Keratinocyte (primary cell): ENCODE results near the gene EIF5A2. TPM values are rescaled to one million over a fixed set of nuclear protein-coding genes. Genes with fewer than 3 reads are reported as not detected.
A peak's percentile ranks its signal among the peaks of the same experiment; 100 is the strongest.

Experiments
- DNase-seq: peaks from one replicate; pipeline ENCODE4 v3.0.0-alpha.2; 2011; ENCODE audit warnings: low read depth, missing footprints, low spot score
- FAIRE-seq: peaks from 2 replicates; lab custom pipeline; 2011; peaks lifted over from hg19 to GRCh38; lab: Jason Lieb, UNC
- H2AFZ ChIP-seq: 2 replicates; pipeline ENCODE4 v1.6.0; 2012; ENCODE audit warnings: low read length, control low read depth, inconsistent platforms; ENCODE audit not compliant: control insufficient read depth
- H3K27ac ChIP-seq: 2 replicates; pipeline ENCODE4 v1.5.1; 2011; ENCODE audit warnings: low read length; ENCODE audit not compliant: control insufficient read depth, insufficient read depth
- H3K27me3 ChIP-seq: 3 replicates; pipeline ENCODE4 v1.6.0; 2011; ENCODE audit warnings: low read length; ENCODE audit not compliant: control insufficient read depth, insufficient read depth; ENCODE audit errors: extremely low read depth
- H3K36me3 ChIP-seq, 2 experiments: 2 replicates in 1 of 2; 3 replicates in 1 of 2; pipeline ENCODE4 v1.5.1; 2011; ENCODE audit warnings: low read length in 2 of 2, mild to moderate bottlenecking in 1 of 2; ENCODE audit not compliant: control insufficient read depth in 2 of 2, insufficient read depth in 2 of 2; ENCODE audit errors: extremely low read depth in 1 of 2
- H3K4me1 ChIP-seq: 3 replicates; pipeline ENCODE4 v1.5.1; 2011; ENCODE audit warnings: low read length; ENCODE audit not compliant: control insufficient read depth, insufficient read depth; ENCODE audit errors: extremely low read depth
- H3K4me2 ChIP-seq: 3 replicates; pipeline ENCODE4 v1.6.0; 2011; ENCODE audit warnings: low read depth, low read length; ENCODE audit not compliant: control insufficient read depth, insufficient read depth; ENCODE audit errors: extremely low read depth
- H3K4me3 ChIP-seq, 3 experiments: fragments of 200-600 bp in 1 of 3; sonication (generic) in 1 of 3; 2 replicates in 2 of 3; 3 replicates in 1 of 3; pipeline ENCODE4 v1.5.1; 2011 to 2016; ENCODE audit warnings: low read length in 3 of 3, mild to moderate bottlenecking in 3 of 3, control low read depth in 2 of 3, inconsistent platforms in 1 of 3, low read depth in 1 of 3, mixed read lengths in 1 of 3, mixed run types in 1 of 3, moderate library complexity in 1 of 3; ENCODE audit not compliant: control insufficient read depth in 2 of 3, insufficient read depth in 2 of 3; ENCODE audit errors: extremely low read depth in 1 of 3
- H3K79me2 ChIP-seq: 2 replicates; pipeline ENCODE4 v1.6.0; 2012; ENCODE audit warnings: low read length; ENCODE audit not compliant: control insufficient read depth, insufficient read depth
- H3K9ac ChIP-seq: 3 replicates; pipeline ENCODE4 v1.6.0; 2011; ENCODE audit warnings: low read length; ENCODE audit not compliant: control insufficient read depth, insufficient read depth; ENCODE audit errors: extremely low read depth
- H3K9me1 ChIP-seq: 3 replicates; pipeline ENCODE4 v1.6.0; 2011; ENCODE audit warnings: low read length; ENCODE audit not compliant: control insufficient read depth, insufficient read depth; ENCODE audit errors: extremely low read depth
- H3K9me3 ChIP-seq: 2 replicates; pipeline ENCODE4 v1.5.1; 2012; ENCODE audit warnings: low read depth, low read length; ENCODE audit not compliant: control insufficient read depth
- H4K20me1 ChIP-seq: 3 replicates; pipeline ENCODE4 v1.6.0; 2011; ENCODE audit warnings: low read length; ENCODE audit not compliant: control insufficient read depth, insufficient read depth; ENCODE audit errors: extremely low read depth
- CTCF ChIP-seq, 3 experiments: IDR thresholded peaks in 1 of 3; conservative IDR thresholded peaks in 1 of 3; optimal IDR thresholded peaks in 1 of 3; 2 replicates in 2 of 3; 3 replicates in 1 of 3; pipeline versions ENCODE3 to v1.5.1; 2011; ENCODE audit warnings: low read length in 3 of 3, mild to moderate bottlenecking in 3 of 3, moderate library complexity in 2 of 3, control low read depth in 1 of 3, inconsistent platforms in 1 of 3; ENCODE audit not compliant: insufficient read depth in 2 of 3; ENCODE audit errors: extremely low read depth in 1 of 3
- EZH2 ChIP-seq: IDR thresholded peaks from one replicate; pipeline ENCODE4 v1.6.1; 2012; ENCODE audit warnings: inconsistent platforms, mild to moderate bottlenecking, low read length, moderate library complexity
- dilution Hi-C: fragments of 300-500 bp; cut with MboI; formaldehyde crosslinking; loops from one replicate; pipeline ENCODE4 v1.7.0; 2020; ENCODE audit warnings: low sequenced_read_pairs; ENCODE audit not compliant: extremely low pct_ligation_motif_present
- polyA plus RNA-seq, 5 experiments: library from polyadenylated mRNA; depleted of rRNA in 3 of 5; stranded (reverse) in 3 of 5; stranded (forward) in 1 of 5; unstranded in 1 of 5; fragments of >200 nt; gene quantifications; 1 replicate in 1 of 5; 2 replicates in 3 of 5; 3 replicates in 1 of 5; pipeline versions ENCODE4 v1.2.1 to v1.2.3, GENCODE V29; 2011 to 2012; ENCODE audit warnings: missing spikeins in 2 of 5, low read depth in 1 of 5, low replicate concordance in 1 of 5

The EIF5A2 gene
- polyA plus RNA-seq, 1 donor (not counting 4 experiments of a cell fraction or from before 2014, with no cell fraction given), result 19.2 TPM

GRCh38 chr3:170876537-170876936 lies 31.9 kb downstream of the EIF5A2 start:
- H3K79me2 ChIP-seq, result no peaks in the 10 kb centered on the region
- dilution Hi-C loops, result no loop called here
- no peaks in the 10 kb centered on the region for H4K20me1 ChIP-seq
- no peaks in the 10 kb centered on the region for H3K36me3 ChIP-seq
- no peaks in the 10 kb centered on the region for H3K27me3 ChIP-seq
- no peaks in the 10 kb centered on the region for H3K4me1 ChIP-seq
- H3K9me1 ChIP-seq, result no peaks in the 10 kb centered on the region
- no peak overlapping the region for H3K27ac ChIP-seq
- H3K9ac ChIP-seq, result no peak overlapping the region
- FAIRE-seq, result no peak
- no peak for TF ChIP-seq EZH2
- no peak for TF ChIP-seq CTCF (optimal IDR thresholded peaks at IDR 0.05 in 1 of 3, IDR thresholded peaks at IDR 0.05 in 1 of 3, conservative IDR thresholded peaks at IDR 0.05 in 1 of 3; ENCODE audit: extremely low read depth in 1 of 3, insufficient read depth in 2 of 3, low read length in 3 of 3)
- no peak for DNase-seq
- H2AFZ ChIP-seq, result no peak overlapping the region
- H3K4me2 ChIP-seq, result no peak overlapping the region
- no peak overlapping the region for H3K4me3 ChIP-seq
- H3K9me3 ChIP-seq, result no peaks in the 10 kb centered on the region

- Histone ChIP-seq H4K20me1 (peaks cover 7% of the 10 kb centered on the region), H3K9ac (peak within 1 kb of the TSS; percentile 98), H3K27ac (peak within 1 kb of the TSS; percentile 95), H3K9me1 (peaks cover 3% of the 10 kb centered on the region), H3K4me2 (peak within 1 kb of the TSS; percentile 86), H3K79me2 (peaks cover 20% of the 10 kb centered on the region), H3K4me1 (peaks cover 8% of the 10 kb centered on the region), H3K4me3 (peak within 1 kb of the TSS; percentile 72 to 96 (median 87)), H3K27me3 (no peaks in the 10 kb centered on the region), H3K36me3 (peaks cover 9 to 21% of the 10 kb centered on the region in 2 experiments), H2AFZ (peak within 1 kb of the TSS; percentile 95), H3K9me3 (no peaks in the 10 kb centered on the region)
- peak in 2 of 3 experiments; percentile 4 to 41 for TF ChIP-seq CTCF (optimal IDR thresholded peaks at IDR 0.05 in 1 of 3, IDR thresholded peaks at IDR 0.05 in 1 of 3, conservative IDR thresholded peaks at IDR 0.05 in 1 of 3; ENCODE audit: extremely low read depth in 1 of 3, insufficient read depth in 2 of 3, low read length in 3 of 3)
- no peak for TF ChIP-seq EZH2
- DNase-seq (no peak), FAIRE-seq (peak; percentile 88)
- dilution Hi-C loops, result no loop called here
These were observed 38.5 kb downstream of the EIF5A2 start, which contains the start of gene RPL22L1 for GRCh38 chr3:170869645-170870593. TSS of gene RPL22L1 (minus strand) at chr3:170870195. CDS start at chr3:170870167, 28 bp downstream.
